A673 (cell line): ENCODE measurements around the gene EMILIN2. TPM values are rescaled to one million over a fixed set of nuclear protein-coding genes. Genes with fewer than 3 reads are reported as not detected.

Experiments
- BruUV-seq: library from RNA; stranded (reverse); fragments of 400-500 nt; replicated peaks from 2 replicates; lab custom pipeline; 2021; lab: Mats Ljungman, UMichigan
- CTCF ChIA-PET: fragments of 300-600 bp; sonication (Branson Sonifier 250); formaldehyde crosslinking; loops from one replicate; lab custom pipeline; 2022; ENCODE audit warnings: antibody characterized with exemption; lab: Charles Lee
- POLR2A ChIA-PET: fragments of 300-600 bp; sonication (Branson Sonifier 250); formaldehyde crosslinking; loops from one replicate; lab custom pipeline; 2022; ENCODE audit warnings: antibody characterized with exemption; ENCODE audit not compliant: low non-redundant PET; lab: Charles Lee
- DNase-seq: peaks from one replicate; pipeline ENCODE4 v3.0.0-alpha.2; 2015; ENCODE audit warnings: low spot score
- H3K27ac ChIP-seq: fragments of 200-600 bp; sonication (generic); 2 replicates; pipeline ENCODE4 v1.5.1; 2016; ENCODE audit warnings: mixed run types, low read depth, mild to moderate bottlenecking, mixed read lengths, antibody characterized with exemption, low read length; ENCODE audit not compliant: poor library complexity, severe bottlenecking
- H3K27me3 ChIP-seq: fragments of 200-600 bp; sonication (generic); replicated peaks from 2 replicates; pipeline ENCODE4 v1.6.1; 2017; ENCODE audit warnings: mixed run types, low read depth, mild to moderate bottlenecking, mixed read lengths, antibody characterized with exemption, low read length; ENCODE audit not compliant: insufficient read depth, poor library complexity
- H3K36me3 ChIP-seq: fragments of 200-600 bp; sonication (generic); 2 replicates; pipeline ENCODE4 v1.6.1; 2016; ENCODE audit warnings: mixed run types, mild to moderate bottlenecking, mixed read lengths, antibody characterized with exemption, low read length; ENCODE audit not compliant: insufficient read depth, poor library complexity, severe bottlenecking
- H3K4me1 ChIP-seq: fragments of 200-600 bp; sonication (generic); 2 replicates; pipeline ENCODE4 v1.6.1; 2017; ENCODE audit warnings: mixed run types, mild to moderate bottlenecking, mixed read lengths, antibody characterized with exemption, low read length; ENCODE audit not compliant: insufficient read depth, poor library complexity, severe bottlenecking
- H3K4me3 ChIP-seq: fragments of 200-600 bp; sonication (generic); 2 replicates; pipeline ENCODE4 v1.5.1; 2016; ENCODE audit warnings: low read depth, mixed run types, mild to moderate bottlenecking, mixed read lengths, low read length; ENCODE audit not compliant: poor library complexity, severe bottlenecking
- H3K9me3 ChIP-seq: fragments of 200-600 bp; sonication (generic); 2 replicates; pipeline ENCODE4 v1.6.1; 2016; ENCODE audit warnings: mixed run types, low read depth, mild to moderate bottlenecking, mixed read lengths, antibody characterized with exemption, low read length; ENCODE audit not compliant: poor library complexity, severe bottlenecking
- EZH2 ChIP-seq: fragments of 200-600 bp; sonication (generic); IDR thresholded peaks from 2 replicates; pipeline ENCODE4 v1.6.1; 2017; ENCODE audit warnings: borderline replicate concordance, low read depth, mild to moderate bottlenecking, mixed read lengths, antibody characterized with exemption, low read length; ENCODE audit not compliant: poor library complexity, severe bottlenecking
- intact Hi-C: fragments of 100-400 bp; cut with micrococcal nuclease; formaldehyde crosslinking; loops from one replicate; pipeline ENCODE4 v1.10.0; 2022; ENCODE audit not compliant: unreplicated experiment
- total RNA-seq: library from RNA; stranded (reverse); gene quantifications from 2 replicates; pipeline ENCODE4 v1.2.3, GENCODE V29; 2021
- TF ChIP-seq, protein P1 (sequence below): fragments of 300-800, 200-600 bp; sonication (generic); conservative IDR thresholded peaks from 2 replicates; pipeline ENCODE4 v1.5.1; 2017; ENCODE audit warnings: low read depth, mild to moderate bottlenecking, antibody characterized with exemption, low read length, moderate library complexity, mixed read lengths

Gene EMILIN2
- total RNA-seq, 1 experiment from 2014 or later, result 23.4 TPM

DNA sequence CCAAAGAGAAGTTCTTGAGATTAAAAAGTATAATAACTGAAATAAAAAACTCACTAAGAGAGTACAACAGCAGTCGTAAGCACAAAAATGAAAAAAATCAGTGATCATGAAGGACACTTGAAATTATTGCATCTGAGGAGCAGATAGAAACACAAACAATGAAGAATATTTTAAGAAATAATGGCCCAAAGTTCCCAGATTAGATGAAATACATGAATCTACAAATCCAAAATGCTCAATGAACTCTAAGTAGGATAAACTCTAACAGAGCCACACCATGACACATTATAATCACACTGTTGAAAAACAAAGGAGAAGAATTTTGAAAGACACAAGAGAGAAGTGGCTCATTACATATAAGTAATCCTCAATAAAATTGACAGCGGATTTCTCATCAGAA is 31.9 kb upstream of the EMILIN2 start:
- TF ChIP-seq, protein P1, sequence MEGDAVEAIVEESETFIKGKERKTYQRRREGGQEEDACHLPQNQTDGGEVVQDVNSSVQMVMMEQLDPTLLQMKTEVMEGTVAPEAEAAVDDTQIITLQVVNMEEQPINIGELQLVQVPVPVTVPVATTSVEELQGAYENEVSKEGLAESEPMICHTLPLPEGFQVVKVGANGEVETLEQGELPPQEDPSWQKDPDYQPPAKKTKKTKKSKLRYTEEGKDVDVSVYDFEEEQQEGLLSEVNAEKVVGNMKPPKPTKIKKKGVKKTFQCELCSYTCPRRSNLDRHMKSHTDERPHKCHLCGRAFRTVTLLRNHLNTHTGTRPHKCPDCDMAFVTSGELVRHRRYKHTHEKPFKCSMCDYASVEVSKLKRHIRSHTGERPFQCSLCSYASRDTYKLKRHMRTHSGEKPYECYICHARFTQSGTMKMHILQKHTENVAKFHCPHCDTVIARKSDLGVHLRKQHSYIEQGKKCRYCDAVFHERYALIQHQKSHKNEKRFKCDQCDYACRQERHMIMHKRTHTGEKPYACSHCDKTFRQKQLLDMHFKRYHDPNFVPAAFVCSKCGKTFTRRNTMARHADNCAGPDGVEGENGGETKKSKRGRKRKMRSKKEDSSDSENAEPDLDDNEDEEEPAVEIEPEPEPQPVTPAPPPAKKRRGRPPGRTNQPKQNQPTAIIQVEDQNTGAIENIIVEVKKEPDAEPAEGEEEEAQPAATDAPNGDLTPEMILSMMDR, result no peak
- no peak for TF ChIP-seq EZH2
- no peak overlapping the region for H3K27ac ChIP-seq
- intact Hi-C loops, result no loop called here
- no peaks in the 10 kb centered on the region for H3K27me3 ChIP-seq
- no peaks in the 10 kb centered on the region for H3K4me1 ChIP-seq
- H3K9me3 ChIP-seq, result peaks cover 6% of the 10 kb centered on the region
- no peaks in the 10 kb centered on the region for H3K36me3 ChIP-seq
- no TSS peak for BruUV-seq
- no peak overlapping the region for H3K4me3 ChIP-seq
- POLR2A ChIA-PET, result no interaction called here
- CTCF ChIA-PET, result no interaction called here
- DNase-seq, result no peak

DNA sequence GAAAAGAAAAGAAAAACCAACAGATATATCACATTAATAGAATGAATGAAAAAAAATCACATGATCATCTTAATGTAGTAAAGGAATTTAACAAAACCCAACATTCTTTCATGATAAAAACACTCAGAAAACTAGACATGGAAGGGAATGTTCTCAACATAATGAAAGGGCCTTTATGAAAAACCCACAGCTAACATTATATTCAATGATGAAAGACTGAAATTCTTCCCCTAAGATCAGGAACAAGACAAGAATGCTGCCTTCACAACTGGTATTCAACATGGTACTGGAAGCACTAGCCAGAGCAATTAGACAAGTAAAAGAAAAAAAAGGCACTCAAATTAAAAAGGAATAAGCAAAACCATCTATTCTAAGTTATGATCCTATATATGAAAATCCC is 28.5 kb upstream of the EMILIN2 start:
- Histone ChIP-seq H3K27me3 (no peaks in the 10 kb centered on the region), H3K36me3 (no peaks in the 10 kb centered on the region), H3K27ac (no peak overlapping the region), H3K4me3 (no peak overlapping the region), H3K4me1 (no peaks in the 10 kb centered on the region), H3K9me3 (peaks cover 6% of the 10 kb centered on the region)
- CTCF ChIA-PET, result no interaction called here
- no peak for DNase-seq
- BruUV-seq, result no TSS peak
- POLR2A ChIA-PET, result no interaction called here
- TF ChIP-seq EZH2, result no peak
- TF ChIP-seq, protein P1, result no peak
- intact Hi-C loops, result no loop called here

DNA sequence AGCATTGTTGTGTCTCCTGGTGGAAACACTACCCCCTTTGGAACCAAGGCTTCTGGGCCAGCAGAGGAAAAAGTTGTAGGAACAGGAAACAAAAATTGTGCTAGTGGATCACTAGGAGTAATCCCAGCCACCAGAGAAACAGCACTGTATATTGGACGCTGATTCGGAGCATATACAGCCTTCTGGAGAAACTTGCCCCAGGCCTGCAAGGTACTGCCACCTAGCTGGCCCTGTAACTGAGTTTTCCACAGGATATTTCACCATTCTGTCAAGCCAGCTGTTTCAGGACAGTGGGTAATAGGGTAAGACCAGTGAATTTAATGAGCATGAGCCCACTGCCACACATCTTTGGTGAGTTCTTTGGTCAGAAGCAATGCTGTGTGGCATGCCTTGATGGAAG is 25.1 kb upstream of the EMILIN2 start:
- no peak for TF ChIP-seq EZH2
- TF ChIP-seq, protein P1, result no peak
- POLR2A ChIA-PET, result no interaction called here
- BruUV-seq, result no TSS peak

More for the DNA sequence above, 25.1 kb upstream of the EMILIN2 start:
- H3K4me3 ChIP-seq, result no peak overlapping the region
- CTCF ChIA-PET, result no interaction called here
- no peaks in the 10 kb centered on the region for H3K9me3 ChIP-seq
- H3K4me1 ChIP-seq, result no peaks in the 10 kb centered on the region
- no peak for DNase-seq
- no peak overlapping the region for H3K27ac ChIP-seq
- intact Hi-C loops, result no loop called here
- no peaks in the 10 kb centered on the region for H3K36me3 ChIP-seq
- no peaks in the 10 kb centered on the region for H3K27me3 ChIP-seq
